ENCODE data around the gene ARL2BP.

GRCh38 chr16:57301126-57301817 is 56.2 kb downstream of the ARL2BP start:
- TF ChIP-seq, protein P1, sequence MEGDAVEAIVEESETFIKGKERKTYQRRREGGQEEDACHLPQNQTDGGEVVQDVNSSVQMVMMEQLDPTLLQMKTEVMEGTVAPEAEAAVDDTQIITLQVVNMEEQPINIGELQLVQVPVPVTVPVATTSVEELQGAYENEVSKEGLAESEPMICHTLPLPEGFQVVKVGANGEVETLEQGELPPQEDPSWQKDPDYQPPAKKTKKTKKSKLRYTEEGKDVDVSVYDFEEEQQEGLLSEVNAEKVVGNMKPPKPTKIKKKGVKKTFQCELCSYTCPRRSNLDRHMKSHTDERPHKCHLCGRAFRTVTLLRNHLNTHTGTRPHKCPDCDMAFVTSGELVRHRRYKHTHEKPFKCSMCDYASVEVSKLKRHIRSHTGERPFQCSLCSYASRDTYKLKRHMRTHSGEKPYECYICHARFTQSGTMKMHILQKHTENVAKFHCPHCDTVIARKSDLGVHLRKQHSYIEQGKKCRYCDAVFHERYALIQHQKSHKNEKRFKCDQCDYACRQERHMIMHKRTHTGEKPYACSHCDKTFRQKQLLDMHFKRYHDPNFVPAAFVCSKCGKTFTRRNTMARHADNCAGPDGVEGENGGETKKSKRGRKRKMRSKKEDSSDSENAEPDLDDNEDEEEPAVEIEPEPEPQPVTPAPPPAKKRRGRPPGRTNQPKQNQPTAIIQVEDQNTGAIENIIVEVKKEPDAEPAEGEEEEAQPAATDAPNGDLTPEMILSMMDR (IDR thresholded peaks at IDR 0.05): no peak
- no peak for TF ChIP-seq POLR2A (IDR thresholded peaks at IDR 0.05)

Measured in esophagus squamous epithelium (tissue), 4 donors.